Measurements from ENCODE around the gene MSH5. TPM values are rescaled to one million over a fixed set of nuclear protein-coding genes. Genes with fewer than 3 reads are reported as not detected.

The MSH5 gene
- total and polyA plus RNA-seq, 2 experiments from 2014 or later, result 12.1 to 23.9 TPM

GRCh38 chr6:31771992-31772358, 32.2 kb downstream of the MSH5 start (continued):
- TF ChIP-seq REST (IDR thresholded peaks at IDR 0.05; ENCODE audit: unreplicated experiment) (no peak), CTCF (conservative IDR thresholded peaks at IDR 0.05; ENCODE audit: low read depth in 2 of 2) (no peak), EZH2 (IDR thresholded peaks at IDR 0.05; ENCODE audit: low read depth, unreplicated experiment) (no peak), ZNF114 (CRISPR knock-in tag; IDR thresholded peaks at IDR 0.05) (no peak), ETS1 (IDR thresholded peaks at IDR 0.05) (no peak), EZH2phosphoT487 (IDR thresholded peaks at IDR 0.05; ENCODE audit: unreplicated experiment) (no peak), NANOG (IDR thresholded peaks at IDR 0.05; ENCODE audit: borderline replicate concordance) (no peak), STAT1 (IDR thresholded peaks at IDR 0.05; ENCODE audit: unreplicated experiment) (no peak), POLR2AphosphoS5 (IDR thresholded peaks at IDR 0.05; ENCODE audit: low read depth) (no peak)

- peaks cover 4% of the 10 kb centered on the region; the same call in 1 of the 2 replicates for H3F3A ChIP-seq (replicated peaks; ENCODE audit: low read depth)
- no peaks in the 10 kb centered on the region for H3K36me3 ChIP-seq (ENCODE audit: insufficient read depth)
- no peak overlapping the region for H3K4me2 ChIP-seq
- H3K79me2 ChIP-seq (replicated peaks; ENCODE audit: insufficient read depth), result no peaks in the 10 kb centered on the region
- Mint-ChIP-seq H3K4me3 (no peak overlapping the region), H3K27ac (no peak overlapping the region), H3K9me3 (no peaks in the 10 kb centered on the region), H3K4me1 (no peaks in the 10 kb centered on the region), H3K27me3 (ENCODE audit: insufficient read depth, low read depth, poor library complexity) (peaks cover 19% of the 10 kb centered on the region), H3K36me3 (ENCODE audit: low read depth) (peaks cover 13% of the 10 kb centered on the region)
- no peak overlapping the region for H3K4me3 ChIP-seq
- DNase-seq (ENCODE audit: low spot score) (no peak), ATAC-seq (no peak)
- H3K27me3 ChIP-seq (ENCODE audit: insufficient read depth), result no peaks in the 10 kb centered on the region
- no peaks in the 10 kb centered on the region for H3K9me2 ChIP-seq (ENCODE audit: insufficient read depth)
- no peaks in the 10 kb centered on the region for H3K4me1 ChIP-seq (ENCODE audit: insufficient read depth)
- no peak overlapping the region for H2AFZ ChIP-seq
- no peak overlapping the region for H3K27ac ChIP-seq (ENCODE audit: low read depth)
- H4K20me1 ChIP-seq (replicated peaks; ENCODE audit: insufficient read depth), result no peaks in the 10 kb centered on the region; the same call in 1 of the 2 replicates
- TF ChIP-seq POLR2AphosphoS5 (IDR thresholded peaks at IDR 0.05; ENCODE audit: low read depth), result no peak
- no peak for TF ChIP-seq ZNF331 (CRISPR knock-in tag; IDR thresholded peaks at IDR 0.05; ENCODE audit: low read depth)
- no peak for TF ChIP-seq ETS1 (IDR thresholded peaks at IDR 0.05)
- no peak for TF ChIP-seq NANOG (IDR thresholded peaks at IDR 0.05; ENCODE audit: borderline replicate concordance)
- TF ChIP-seq CREB1 (CRISPR knock-in tag; IDR thresholded peaks at IDR 0.05; ENCODE audit: low read depth), result no peak
- TF ChIP-seq ZNF462 (CRISPR knock-in tag; IDR thresholded peaks at IDR 0.05), result no peak
Measured at GRCh38 chr6:31775184-31775583, 35.4 kb downstream of the MSH5 start.
